Breast epithelium (tissue), 4 donors: ENCODE data around the gene S100Z. TPM values are rescaled to one million over a fixed set of nuclear protein-coding genes. Genes with fewer than 3 reads are reported as not detected.
"Not testable (repeated sequence)": the region's sequence is repeated elsewhere in the genome, so short reads cannot be mapped to it uniquely, and the experiment has no call there.

ENCODE experiments used
- DNase-seq, 2 donors: peaks; one replicate each; pipeline ENCODE4 v3.0.0-alpha.2; 2019; ENCODE audit warnings: low spot score in 2 of 2
- H3K27ac ChIP-seq, 2 donors: fragments of 200-600 bp; sonication (generic) in 1 of 2; one replicate each; pipeline ENCODE4 v1.5.1; 2016 to 2019; ENCODE audit warnings: mild to moderate bottlenecking in 1 of 2
- H3K27me3 ChIP-seq, 2 donors: fragments of 200-600 bp; sonication (generic) in 1 of 2; one replicate each; pipeline versions ENCODE4 v1.5.1 to v1.6.0; 2017 to 2019; ENCODE audit warnings: control low read depth in 1 of 2, mild to moderate bottlenecking in 1 of 2
- H3K36me3 ChIP-seq: fragments of 200-600 bp; one replicate; pipeline ENCODE4 v1.5.1; 2019
- H3K4me1 ChIP-seq, 2 donors: fragments of 200-600 bp; sonication (generic); one replicate each; pipeline ENCODE4 v1.5.1; 2016 to 2019; ENCODE audit warnings: control low read depth in 1 of 2
- H3K4me3 ChIP-seq, 3 donors: fragments of 200-600 bp; sonication (generic); 1 replicate in 2 of 3; 2 replicates in 1 of 3; pipeline ENCODE4 v1.5.1; 2016 to 2019; ENCODE audit warnings: mild to moderate bottlenecking in 3 of 3, moderate library complexity in 2 of 3
- H3K9me3 ChIP-seq, 2 donors: fragments of 200-600 bp; sonication (generic) in 1 of 2; one replicate each; pipeline ENCODE4 v1.5.1; 2016 to 2019; ENCODE audit warnings: control low read depth in 1 of 2
- POLR2A ChIP-seq: fragments of 450-650 bp; IDR thresholded peaks from one replicate; pipeline ENCODE4 v1.6.1; 2016; ENCODE audit warnings: antibody characterized with exemption, mild to moderate bottlenecking, moderate library complexity
- POLR2AphosphoS5 ChIP-seq, 3 donors: sonication (generic); formaldehyde crosslinking; IDR thresholded peaks; one replicate each; pipeline ENCODE4 v1.6.1; 2017; ENCODE audit warnings: antibody characterized with exemption in 3 of 3
- intact Hi-C: fragments of 100-400 bp; cut with DNase I; formaldehyde crosslinking; loops from one replicate; pipeline ENCODE4 v1.15.1; 2023; ENCODE audit warnings: low total_unique reads
- total RNA-seq, 3 donors: library from RNA; depleted of rRNA; stranded (reverse); fragments of >200 nt; gene quantifications; one replicate each; pipeline ENCODE4 v1.1.0, GENCODE V29; 2016
- TF ChIP-seq, protein P1 (sequence below), 3 donors: fragments of 450-650 bp; IDR thresholded peaks; one replicate each; pipeline ENCODE4 v1.5.1; 2016 to 2017; ENCODE audit warnings: antibody characterized with exemption in 3 of 3, mild to moderate bottlenecking in 3 of 3, moderate library complexity in 3 of 3

The S100Z gene
- total RNA-seq, 3 donors from 2014 or later: 0.33 to 1.0 TPM; not detected in 1

DNA sequence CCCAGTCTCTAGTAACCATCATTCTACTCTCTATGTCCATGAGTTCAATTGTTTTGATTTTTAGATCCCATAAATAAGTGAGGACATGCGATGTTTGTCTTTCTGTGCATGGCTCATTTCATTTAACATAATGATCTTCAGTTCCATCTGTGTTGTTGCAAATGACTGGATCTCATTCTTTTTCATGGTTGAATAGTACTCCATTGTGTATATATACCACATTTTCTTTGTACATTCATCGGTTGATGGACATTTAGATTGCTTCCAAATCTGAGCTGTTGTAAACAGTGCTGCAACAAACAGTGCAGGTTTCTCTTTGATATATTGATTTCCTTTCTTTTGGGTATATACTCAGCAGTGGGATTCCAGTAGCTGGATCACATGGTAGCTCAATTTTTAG, 46.4 kb downstream of the S100Z start:
- H3K9me3 ChIP-seq: peaks cover 19 to 21% of the 10 kb centered on the region in 2 donors
- intact Hi-C loops: loop anchor here (5.0 kb wide), 1 partner anchor 569 kb away; no protein-coding TSS in a partner anchor

DNA sequence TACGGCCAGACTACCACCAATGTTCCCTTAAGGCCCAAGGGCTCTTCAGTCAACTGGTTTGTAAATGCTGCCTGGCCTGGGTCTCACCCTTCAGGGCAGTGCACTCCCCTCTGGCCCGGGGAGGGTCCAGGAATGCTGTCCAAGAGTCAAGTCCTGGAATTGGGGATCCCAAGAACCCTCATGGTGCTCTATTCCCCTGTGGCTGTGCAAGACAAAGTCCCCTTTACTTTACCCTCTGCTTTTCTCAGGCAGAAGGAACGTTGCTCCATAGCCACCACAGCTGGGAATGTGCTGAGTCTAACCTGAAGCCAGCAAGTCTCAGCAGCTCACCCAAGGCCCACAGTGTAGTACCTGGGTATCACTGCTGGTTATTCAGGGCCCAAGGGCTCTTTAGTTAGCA, 51.7 kb downstream of the S100Z start:
- Histone ChIP-seq H3K4me1 (no peaks in the 10 kb centered on the region), H3K36me3 (no peaks in the 10 kb centered on the region), H3K4me3 (no peak overlapping the region), H3K27ac (no peak overlapping the region), H3K27me3 (no peaks in the 10 kb centered on the region), H3K9me3 (peaks cover 25 to 32% of the 10 kb centered on the region in 2 donors)
- intact Hi-C loops: no loop called here
- DNase-seq: no peak
- TF ChIP-seq, protein P1, sequence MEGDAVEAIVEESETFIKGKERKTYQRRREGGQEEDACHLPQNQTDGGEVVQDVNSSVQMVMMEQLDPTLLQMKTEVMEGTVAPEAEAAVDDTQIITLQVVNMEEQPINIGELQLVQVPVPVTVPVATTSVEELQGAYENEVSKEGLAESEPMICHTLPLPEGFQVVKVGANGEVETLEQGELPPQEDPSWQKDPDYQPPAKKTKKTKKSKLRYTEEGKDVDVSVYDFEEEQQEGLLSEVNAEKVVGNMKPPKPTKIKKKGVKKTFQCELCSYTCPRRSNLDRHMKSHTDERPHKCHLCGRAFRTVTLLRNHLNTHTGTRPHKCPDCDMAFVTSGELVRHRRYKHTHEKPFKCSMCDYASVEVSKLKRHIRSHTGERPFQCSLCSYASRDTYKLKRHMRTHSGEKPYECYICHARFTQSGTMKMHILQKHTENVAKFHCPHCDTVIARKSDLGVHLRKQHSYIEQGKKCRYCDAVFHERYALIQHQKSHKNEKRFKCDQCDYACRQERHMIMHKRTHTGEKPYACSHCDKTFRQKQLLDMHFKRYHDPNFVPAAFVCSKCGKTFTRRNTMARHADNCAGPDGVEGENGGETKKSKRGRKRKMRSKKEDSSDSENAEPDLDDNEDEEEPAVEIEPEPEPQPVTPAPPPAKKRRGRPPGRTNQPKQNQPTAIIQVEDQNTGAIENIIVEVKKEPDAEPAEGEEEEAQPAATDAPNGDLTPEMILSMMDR (IDR thresholded peaks at IDR 0.05): no peak
- TF ChIP-seq POLR2AphosphoS5 (IDR thresholded peaks at IDR 0.05): no peak
- no peak for TF ChIP-seq POLR2A

More for the DNA sequence above, 46.4 kb downstream of the S100Z start:
- no peak for TF ChIP-seq POLR2AphosphoS5 (IDR thresholded peaks at IDR 0.05)
- TF ChIP-seq, protein P1 (IDR thresholded peaks at IDR 0.05): no peak
- no peak for TF ChIP-seq POLR2A
- no peaks in the 10 kb centered on the region for H3K36me3 ChIP-seq
- H3K27me3 ChIP-seq: no peaks in the 10 kb centered on the region
- no peak for DNase-seq
- H3K27ac ChIP-seq: no peak overlapping the region
- no peaks in the 10 kb centered on the region for H3K4me1 ChIP-seq
- no peak overlapping the region for H3K4me3 ChIP-seq

DNA sequence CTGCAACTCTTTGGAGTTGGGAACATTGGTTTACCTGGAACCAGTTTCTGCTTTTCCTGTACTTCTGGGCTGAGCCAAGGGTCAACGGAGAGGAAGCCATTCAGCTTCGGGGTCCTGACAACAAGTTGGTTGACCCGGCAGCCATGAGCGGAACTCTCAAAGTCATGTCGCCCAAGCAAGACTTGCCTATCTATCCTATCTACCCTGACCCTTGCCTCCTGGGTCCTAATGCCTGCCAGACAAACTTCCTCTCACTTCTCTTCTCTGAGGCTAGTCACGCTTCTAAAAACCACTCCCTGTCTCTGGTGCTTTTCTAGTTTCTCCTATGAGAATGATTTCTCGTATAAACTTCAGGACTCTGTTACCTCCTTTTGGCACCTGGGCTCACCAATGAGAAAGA, 58.4 kb downstream of the S100Z start:
- no peak for TF ChIP-seq POLR2AphosphoS5 (IDR thresholded peaks at IDR 0.05)
- no peak for TF ChIP-seq POLR2A
- TF ChIP-seq, protein P1 (IDR thresholded peaks at IDR 0.05): no peak
- no peaks in the 10 kb centered on the region for H3K27me3 ChIP-seq
- intact Hi-C loops: no loop called here
- H3K4me1 ChIP-seq: no peaks in the 10 kb centered on the region
- no peak for DNase-seq
- no peak overlapping the region for H3K27ac ChIP-seq
- H3K36me3 ChIP-seq: no peaks in the 10 kb centered on the region
- H3K4me3 ChIP-seq: no peak overlapping the region
- no peaks in the 10 kb centered on the region for H3K9me3 ChIP-seq

DNA sequence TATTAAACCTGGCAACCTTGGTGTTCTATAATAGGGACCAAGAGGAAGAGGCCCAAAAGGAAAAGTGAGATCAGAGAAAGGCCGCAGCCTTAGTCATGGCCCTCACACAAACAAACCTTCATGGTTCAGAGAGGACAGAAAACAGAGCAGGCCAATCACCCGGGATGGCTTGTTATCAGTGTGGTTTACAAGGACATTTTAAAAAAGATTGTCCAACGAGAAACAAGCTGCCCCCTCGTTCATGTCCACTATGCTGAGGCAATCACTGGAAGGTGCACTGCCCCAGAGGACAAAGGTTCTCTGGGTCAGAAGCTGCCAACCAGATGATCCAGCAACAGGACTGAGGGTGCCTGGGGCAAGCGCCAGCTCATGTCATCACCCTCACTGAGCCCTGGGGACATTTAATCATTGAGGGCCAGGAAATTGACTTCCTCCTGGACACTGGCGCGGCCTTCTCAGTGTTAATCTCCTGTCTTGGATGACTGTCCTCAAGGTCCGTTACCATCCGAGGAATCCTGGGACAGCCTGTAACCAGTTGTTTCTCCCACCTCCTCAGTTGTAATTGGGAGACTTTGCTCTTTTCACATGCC, 60.6 kb downstream of the S100Z start:
- intact Hi-C loops, DNase-seq, H3K4me1 ChIP-seq, H3K4me3 ChIP-seq, H3K27ac ChIP-seq, H3K27me3 ChIP-seq, H3K36me3 ChIP-seq: not testable (repeated sequence)
- H3K9me3 ChIP-seq: peaks cover 0 to 10% of the 10 kb centered on the region in 2 donors

DNA sequence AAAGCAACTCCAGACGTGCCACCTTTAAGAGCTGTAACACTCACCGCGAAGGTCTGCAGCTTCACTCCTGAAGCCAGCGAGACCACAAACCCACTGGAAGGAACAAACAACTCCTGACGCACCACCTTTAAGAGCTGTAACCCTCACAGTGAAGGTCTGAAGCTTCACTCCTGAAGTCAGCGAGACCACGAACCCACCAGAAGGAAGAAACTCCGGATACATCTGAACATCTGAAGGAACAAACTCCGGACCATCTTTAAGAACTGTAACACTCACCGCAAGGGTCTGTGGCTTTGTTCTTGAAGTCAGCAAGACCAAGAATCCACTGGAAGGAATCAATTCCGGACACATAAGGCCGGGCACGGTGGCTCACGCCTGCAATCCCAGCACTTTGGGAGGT, 64.9 kb downstream of the S100Z start:
- H3K9me3 ChIP-seq: peaks cover 0 to 10% of the 10 kb centered on the region in 2 donors

DNA sequence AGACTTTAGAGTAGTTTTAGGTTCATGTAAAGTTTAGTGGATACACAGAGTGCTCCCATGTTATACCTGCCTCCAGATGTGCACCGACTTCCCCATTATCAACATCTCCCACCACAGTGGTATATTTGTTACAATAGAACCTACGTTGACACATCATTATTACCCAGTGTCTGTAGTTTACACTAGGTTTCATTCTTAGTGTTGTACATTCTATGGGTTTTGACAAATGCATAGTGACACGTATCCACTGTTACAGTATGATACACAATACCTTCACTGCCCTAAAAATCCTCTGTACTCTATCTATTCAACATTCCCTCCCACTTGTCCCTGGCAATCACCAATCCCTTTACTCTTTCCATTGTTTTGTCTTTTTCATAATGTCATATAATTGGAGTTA, 68.7 kb downstream of the S100Z start:
- Histone ChIP-seq H3K36me3 (no peaks in the 10 kb centered on the region), H3K27ac (no peak overlapping the region), H3K27me3 (no peaks in the 10 kb centered on the region), H3K9me3 (peaks cover 0 to 10% of the 10 kb centered on the region in 2 donors), H3K4me3 (no peak overlapping the region), H3K4me1 (no peaks in the 10 kb centered on the region)
- no peak for DNase-seq
- TF ChIP-seq POLR2AphosphoS5 (IDR thresholded peaks at IDR 0.05) (no peak), POLR2A (no peak)
- TF ChIP-seq, protein P1 (IDR thresholded peaks at IDR 0.05): no peak
- intact Hi-C loops: no loop called here

More for the DNA sequence above, 64.9 kb downstream of the S100Z start:
- H3K27me3 ChIP-seq, H3K27ac ChIP-seq, DNase-seq, H3K36me3 ChIP-seq, intact Hi-C loops, H3K4me1 ChIP-seq, H3K4me3 ChIP-seq: not testable (repeated sequence)
